Measurements from ENCODE around the gene ZBTB20.
A peak's percentile ranks its signal among the peaks of the same experiment; 100 is the strongest.
"Not testable (repeated sequence)": the region's sequence is repeated elsewhere in the genome, so short reads cannot be mapped to it uniquely, and the experiment has no call there.

The ZBTB20 gene

GRCh38 chr3:114834175-114834940, 312.7 kb downstream of the ZBTB20 start:
- TF ChIP-seq JUND (IDR thresholded peaks at IDR 0.05; ENCODE audit: low read depth): no peak
- in situ Hi-C loops (cut with HindIII; ENCODE audit: low pct_unique_long_range_greater_than_20kb, low sequenced_read_pairs): no loop called here
- DNase-seq (ENCODE audit: low read depth in 1 of 2, low spot score in 1 of 2): no peak

GRCh38 chr3:114831861-114832260, 315.2 kb downstream of the ZBTB20 start:
- in situ Hi-C loops (cut with HindIII; ENCODE audit: low pct_unique_long_range_greater_than_20kb, low sequenced_read_pairs): no loop called here
- no peak for DNase-seq (ENCODE audit: low read depth in 1 of 2, low spot score in 1 of 2)
- TF ChIP-seq JUND (IDR thresholded peaks at IDR 0.05; ENCODE audit: low read depth): no peak

GRCh38 chr3:114830652-114831051, 316.4 kb downstream of the ZBTB20 start:
- no peak for TF ChIP-seq JUND (IDR thresholded peaks at IDR 0.05; ENCODE audit: low read depth)
- in situ Hi-C loops (cut with HindIII; ENCODE audit: low pct_unique_long_range_greater_than_20kb, low sequenced_read_pairs): no loop called here
- no peak for DNase-seq (ENCODE audit: low read depth in 1 of 2, low spot score in 1 of 2)

GRCh38 chr3:114829783-114830182, 317.3 kb downstream of the ZBTB20 start:
- no peak for DNase-seq (ENCODE audit: low read depth in 1 of 2, low spot score in 1 of 2)
- in situ Hi-C loops (cut with HindIII; ENCODE audit: low pct_unique_long_range_greater_than_20kb, low sequenced_read_pairs): no loop called here
- TF ChIP-seq JUND (IDR thresholded peaks at IDR 0.05; ENCODE audit: low read depth): no peak

- TF ChIP-seq JUND (IDR thresholded peaks at IDR 0.05; ENCODE audit: low read depth): no peak
- peak; percentile 7 to 64 for DNase-seq (ENCODE audit: low read depth in 1 of 2, low spot score in 1 of 2)
- in situ Hi-C loops (cut with HindIII; ENCODE audit: low pct_unique_long_range_greater_than_20kb, low sequenced_read_pairs): no loop called here
These were observed 319.6 kb downstream of the ZBTB20 start for GRCh38 chr3:114827495-114827894.

- DNase-seq (ENCODE audit: low read depth in 1 of 2, low spot score in 1 of 2): no peak
- in situ Hi-C loops (cut with HindIII; ENCODE audit: low pct_unique_long_range_greater_than_20kb, low sequenced_read_pairs): no loop called here
- no peak for TF ChIP-seq JUND (IDR thresholded peaks at IDR 0.05; ENCODE audit: low read depth)
These were observed 323.1 kb downstream of the ZBTB20 start for GRCh38 chr3:114824014-114824413.

- in situ Hi-C loops (cut with HindIII; ENCODE audit: low pct_unique_long_range_greater_than_20kb, low sequenced_read_pairs): no loop called here
- no peak for DNase-seq (ENCODE audit: low read depth in 1 of 2, low spot score in 1 of 2)
- TF ChIP-seq JUND (IDR thresholded peaks at IDR 0.05; ENCODE audit: low read depth): no peak
These were observed 324.0 kb downstream of the ZBTB20 start for GRCh38 chr3:114823061-114823460.

- no peak for DNase-seq (ENCODE audit: low read depth in 1 of 2, low spot score in 1 of 2)
- no peak for TF ChIP-seq JUND (IDR thresholded peaks at IDR 0.05; ENCODE audit: low read depth)
- in situ Hi-C loops (cut with HindIII; ENCODE audit: low pct_unique_long_range_greater_than_20kb, low sequenced_read_pairs): no loop called here
These were observed 331.0 kb downstream of the ZBTB20 start for GRCh38 chr3:114816052-114816451.

GRCh38 chr3:114812541-114813238, 334.4 kb downstream of the ZBTB20 start:
- in situ Hi-C loops (cut with HindIII; ENCODE audit: low pct_unique_long_range_greater_than_20kb, low sequenced_read_pairs); DNase-seq (ENCODE audit: low read depth in 1 of 2, low spot score in 1 of 2): not testable (repeated sequence)

GRCh38 chr3:114809668-114810413, 337.2 kb downstream of the ZBTB20 start:
- DNase-seq (ENCODE audit: low read depth in 1 of 2, low spot score in 1 of 2): no peak

GRCh38 chr3:114804099-114804498, 343.0 kb downstream of the ZBTB20 start:
- in situ Hi-C loops (cut with HindIII; ENCODE audit: low pct_unique_long_range_greater_than_20kb, low sequenced_read_pairs): no loop called here
- no peak for TF ChIP-seq JUND (IDR thresholded peaks at IDR 0.05; ENCODE audit: low read depth)
- no peak for DNase-seq (ENCODE audit: low read depth in 1 of 2, low spot score in 1 of 2)

More at GRCh38 chr3:114809668-114810413, 337.2 kb downstream of the ZBTB20 start:
- in situ Hi-C loops (cut with HindIII; ENCODE audit: low pct_unique_long_range_greater_than_20kb, low sequenced_read_pairs): no loop called here
- TF ChIP-seq JUND (IDR thresholded peaks at IDR 0.05; ENCODE audit: low read depth): no peak

GRCh38 chr3:114803042-114803695, 343.9 kb downstream of the ZBTB20 start:
- no peak for DNase-seq (ENCODE audit: low read depth in 1 of 2, low spot score in 1 of 2)
- in situ Hi-C loops (cut with HindIII; ENCODE audit: low pct_unique_long_range_greater_than_20kb, low sequenced_read_pairs): no loop called here
- TF ChIP-seq JUND (IDR thresholded peaks at IDR 0.05; ENCODE audit: low read depth): no peak
